DND-41 (cell line): Measurements from ENCODE around the gene DPYSL3.
A peak's percentile ranks its signal among the peaks of the same experiment; 100 is the strongest.

Experiments used
- ATAC-seq: fragments of 200-7000 bp; cut with Tn5 transposase; 3 replicates; pipeline ENCODE4 v1.9.1; 2021; ENCODE audit warnings: low read depth; ENCODE audit not compliant: insufficient read depth
- DNase-seq: peaks from one replicate; pipeline ENCODE4 v3.0.0-alpha.2; 2020
- H2AFZ ChIP-seq: 2 replicates; pipeline ENCODE4 v1.6.0; 2012; ENCODE audit warnings: low read depth, low read length
- H3K27ac ChIP-seq: 2 replicates; pipeline ENCODE4 v1.5.1; 2012; ENCODE audit warnings: low read length, inconsistent platforms
- H3K27me3 ChIP-seq: fragments of 200-600 bp; sonication (generic); 2 replicates; pipeline ENCODE4 v1.6.0; 2012; ENCODE audit warnings: low read length, mild to moderate bottlenecking, inconsistent platforms; ENCODE audit not compliant: insufficient read depth, poor library complexity
- H3K36me3 ChIP-seq: 2 replicates; pipeline ENCODE4 v1.5.1; 2012; ENCODE audit warnings: low read length, inconsistent platforms; ENCODE audit not compliant: insufficient read depth
- H3K4me1 ChIP-seq: 2 replicates; pipeline ENCODE4 v1.5.1; 2012; ENCODE audit warnings: mild to moderate bottlenecking, low read length; ENCODE audit not compliant: insufficient read depth
- H3K4me2 ChIP-seq: 2 replicates; pipeline ENCODE4 v1.6.0; 2012; ENCODE audit warnings: mild to moderate bottlenecking, moderate library complexity, low read length, inconsistent platforms; ENCODE audit not compliant: insufficient read depth
- H3K4me3 ChIP-seq, 2 experiments: fragments of 200-600 bp in 1 of 2; shearing (Covaris generic) in 1 of 2; 2 replicates each; pipeline ENCODE4 v1.5.1; 2012 to 2016; ENCODE audit warnings: inconsistent platforms in 2 of 2, low read length in 2 of 2, mild to moderate bottlenecking in 2 of 2, low read depth in 1 of 2, moderate library complexity in 1 of 2
- H3K79me2 ChIP-seq: 2 replicates; pipeline ENCODE4 v1.6.0; 2012; ENCODE audit warnings: low read length, inconsistent platforms; ENCODE audit not compliant: insufficient read depth
- H3K9ac ChIP-seq: 2 replicates; pipeline ENCODE4 v1.6.0; 2012; ENCODE audit warnings: low read depth, mild to moderate bottlenecking, inconsistent platforms, low read length, moderate library complexity
- H3K9me3 ChIP-seq: 2 replicates; pipeline ENCODE4 v1.5.1; 2012; ENCODE audit warnings: low read length, moderate library complexity, mild to moderate bottlenecking, inconsistent platforms; ENCODE audit not compliant: insufficient read depth, severe bottlenecking
- H4K20me1 ChIP-seq: 2 replicates; pipeline ENCODE4 v1.6.0; 2012; ENCODE audit warnings: low read length; ENCODE audit not compliant: insufficient read depth
- CTCF ChIP-seq: IDR thresholded peaks from 2 replicates; pipeline ENCODE4 v1.5.1; 2012; ENCODE audit warnings: borderline replicate concordance, low read length, moderate library complexity, mild to moderate bottlenecking; ENCODE audit not compliant: poor library complexity, severe bottlenecking; ENCODE audit errors: extremely low read depth
- EZH2 ChIP-seq: IDR thresholded peaks from 3 replicates; pipeline ENCODE4 v1.6.1; 2012; ENCODE audit warnings: borderline replicate concordance, low read depth, mild to moderate bottlenecking, moderate library complexity, low read length, inconsistent platforms; ENCODE audit not compliant: severe bottlenecking

The DPYSL3 gene

GRCh38 chr5:147391781-147392180 lies 118.1 kb downstream of the DPYSL3 start:
- H3K27ac ChIP-seq, result no peak overlapping the region
- DNase-seq, result no peak
- H3K27me3 ChIP-seq, result no peaks in the 10 kb centered on the region
- no peaks in the 10 kb centered on the region for H3K9me3 ChIP-seq
- no peak overlapping the region for H2AFZ ChIP-seq
- peak; percentile 56; the same call in 1 of the 3 replicates for ATAC-seq
- no peak overlapping the region for H3K4me2 ChIP-seq
- H3K79me2 ChIP-seq, result no peaks in the 10 kb centered on the region
- H3K4me3 ChIP-seq, result no peak overlapping the region
- no peaks in the 10 kb centered on the region for H4K20me1 ChIP-seq
- H3K9ac ChIP-seq, result no peak overlapping the region
- H3K36me3 ChIP-seq, result no peaks in the 10 kb centered on the region
- TF ChIP-seq EZH2, result no peak
- TF ChIP-seq CTCF, result peak; percentile 45
- no peaks in the 10 kb centered on the region for H3K4me1 ChIP-seq

- Histone ChIP-seq H3K9me3 (no peaks in the 10 kb centered on the region), H3K27ac (no peak overlapping the region), H3K27me3 (no peaks in the 10 kb centered on the region), H3K9ac (no peak overlapping the region), H3K36me3 (no peaks in the 10 kb centered on the region), H3K4me3 (no peak overlapping the region), H3K4me1 (no peaks in the 10 kb centered on the region), H2AFZ (no peak overlapping the region), H3K79me2 (no peaks in the 10 kb centered on the region), H4K20me1 (no peaks in the 10 kb centered on the region), H3K4me2 (no peak overlapping the region)
- ATAC-seq, result no peak
- DNase-seq, result no peak
- TF ChIP-seq CTCF (no peak), EZH2 (no peak)
These were observed 119.1 kb downstream of the DPYSL3 start for GRCh38 chr5:147390654-147391225.

DNA sequence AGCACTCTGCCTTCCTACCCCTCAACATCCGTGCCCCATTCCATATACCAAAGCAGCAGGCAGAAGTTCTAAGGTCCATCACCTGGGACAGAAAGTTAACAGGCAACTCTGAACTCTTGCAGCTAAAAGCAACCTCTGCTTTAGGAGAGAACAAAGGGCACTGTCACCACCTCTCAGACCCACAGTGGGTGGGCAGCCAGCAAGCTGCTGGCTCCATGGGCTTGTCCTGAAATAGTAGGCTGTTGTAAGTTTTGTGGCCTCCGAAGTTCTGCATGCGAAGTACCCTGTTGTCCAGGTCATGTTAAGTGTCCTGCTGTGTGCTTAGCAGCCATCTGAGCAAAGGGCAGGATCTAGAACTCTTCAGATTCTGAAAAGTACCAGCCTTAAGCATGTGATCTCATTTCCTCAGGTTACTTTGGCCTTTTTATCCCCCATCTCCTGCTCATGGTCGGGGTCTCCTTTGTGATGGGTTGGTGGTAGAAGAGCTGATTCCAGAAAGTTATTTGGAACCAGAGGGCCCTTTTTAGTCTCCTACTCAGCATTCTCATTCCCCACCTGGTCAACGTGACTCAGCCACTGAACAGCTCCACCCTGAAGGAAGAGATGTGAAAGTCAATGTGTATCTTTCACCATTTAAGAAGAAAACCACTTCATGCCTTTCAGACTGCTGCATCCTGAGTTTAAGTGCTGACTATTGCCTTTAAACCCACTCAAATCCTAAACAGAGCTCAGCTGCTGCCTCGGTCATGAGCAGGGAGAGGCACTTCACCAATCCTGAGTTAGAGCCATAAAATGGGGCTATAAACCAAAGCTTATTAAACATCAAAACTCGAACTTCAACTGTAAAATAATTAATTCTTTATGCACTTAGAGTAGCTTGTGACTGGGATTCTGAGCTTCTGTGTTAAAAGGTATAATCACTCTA lies 121.4 kb downstream of the DPYSL3 start:
- Histone ChIP-seq H3K4me3 (no peak overlapping the region), H2AFZ (no peak overlapping the region), H3K27me3 (no peaks in the 10 kb centered on the region), H3K9ac (no peak overlapping the region), H3K36me3 (no peaks in the 10 kb centered on the region), H4K20me1 (no peaks in the 10 kb centered on the region), H3K79me2 (no peaks in the 10 kb centered on the region), H3K4me1 (no peaks in the 10 kb centered on the region), H3K27ac (no peak overlapping the region), H3K4me2 (no peak overlapping the region), H3K9me3 (no peaks in the 10 kb centered on the region)
- DNase-seq (no peak), ATAC-seq (no peak)
- TF ChIP-seq EZH2 (no peak), CTCF (no peak)
